ENCODE measurements around the gene PURB. TPM values are rescaled to one million over a fixed set of nuclear protein-coding genes. Genes with fewer than 3 reads are reported as not detected.

Gene PURB
- total RNA-seq, 2 donors from 2014 or later = 10.5 to 10.9 TPM

- Histone ChIP-seq H3K36me3 (replicated peaks in 1 of 2; ENCODE audit: insufficient read depth in 1 of 2, low read depth in 2 of 2) (no peaks in the 10 kb centered on the region), H3K9me3 (no peaks in the 10 kb centered on the region), H3K27me3 (no peaks in the 10 kb centered on the region), H3K27ac (no peak overlapping the region), H3K4me1 (no peaks in the 10 kb centered on the region), H3K4me3 (no peak overlapping the region)
- intact Hi-C loops (cut with DNase I) = no loop called here
- no peak for DNase-seq
- WGBS, 2 donors = 74 to 85% methylated on average over 3 of the region's 3 CpGs
- no peak for TF ChIP-seq CTCF (IDR thresholded peaks at IDR 0.05)
- TF ChIP-seq POLR2A (IDR thresholded peaks at IDR 0.05) = no peak
- no peak for ATAC-seq
Measured at GRCh38 chr7:44827567-44827966, 57.8 kb downstream of the PURB start.

Other genes starting within 250 kb of the PURB start
- gene ZMIZ2, start 136.7 kb downstream of the PURB start, total RNA-seq = 10 to 100 TPM; 30.9 to 50.4 TPM
- 100 to 1,000 TPM; 352 to 366 TPM for gene PPIA, start 88.8 kb downstream of the PURB start, total RNA-seq
- 10 to 100 TPM; 46.5 to 59.9 TPM for gene H2AZ2, start 37.4 kb downstream of the PURB start, total RNA-seq
- 1 to 10 TPM; 2.3 to 3.3 TPM for gene MYO1G, start 93.5 kb upstream of the PURB start, total RNA-seq
- gene CCM2, start 114.7 kb upstream of the PURB start, total RNA-seq = 10 to 100 TPM; 19.4 to 22.3 TPM
- 1 to 10 TPM in 1 of 2 donors, under 1 TPM in 1; 0.78 to 1.6 TPM for gene NACAD, start 203.4 kb upstream of the PURB start, total RNA-seq
- gene TBRG4, start 226.2 kb upstream of the PURB start, total RNA-seq = 10 to 100 TPM; 14.0 to 81.4 TPM